DMS79 treated with DMSO at 0.1 percent for 48 hours (cell line): ENCODE measurements around the gene DUSP1.

Experiments used
- DNase-seq: peaks from one replicate; lab custom pipeline; 2025; lab: John Stamatoyannopoulos, UW

Gene DUSP1

GRCh38 chr5:172777881-172778814, 7.2 kb upstream of the DUSP1 start:
- no peak for DNase-seq

DNA sequence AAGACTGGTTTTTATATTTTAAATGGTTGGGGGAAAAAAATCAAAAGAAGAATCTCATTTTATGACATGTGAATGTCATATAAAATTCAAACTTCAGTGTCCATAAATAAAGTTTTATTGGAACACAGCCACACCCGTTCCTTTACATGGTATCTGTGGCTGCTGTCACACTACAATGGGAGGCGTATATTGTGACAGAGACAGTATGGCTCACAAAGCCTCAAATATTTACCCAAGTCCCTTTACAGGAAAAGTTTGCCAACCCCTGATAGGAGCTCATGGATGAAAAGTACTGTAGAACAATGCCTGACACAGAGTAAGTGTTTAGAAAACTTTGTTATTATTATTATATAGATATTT, 5.2 kb upstream of the DUSP1 start:
- no peak for DNase-seq

GRCh38 chr5:172775326-172776234, 4.6 kb upstream of the DUSP1 start:
- DNase-seq, result no peak

DNA sequence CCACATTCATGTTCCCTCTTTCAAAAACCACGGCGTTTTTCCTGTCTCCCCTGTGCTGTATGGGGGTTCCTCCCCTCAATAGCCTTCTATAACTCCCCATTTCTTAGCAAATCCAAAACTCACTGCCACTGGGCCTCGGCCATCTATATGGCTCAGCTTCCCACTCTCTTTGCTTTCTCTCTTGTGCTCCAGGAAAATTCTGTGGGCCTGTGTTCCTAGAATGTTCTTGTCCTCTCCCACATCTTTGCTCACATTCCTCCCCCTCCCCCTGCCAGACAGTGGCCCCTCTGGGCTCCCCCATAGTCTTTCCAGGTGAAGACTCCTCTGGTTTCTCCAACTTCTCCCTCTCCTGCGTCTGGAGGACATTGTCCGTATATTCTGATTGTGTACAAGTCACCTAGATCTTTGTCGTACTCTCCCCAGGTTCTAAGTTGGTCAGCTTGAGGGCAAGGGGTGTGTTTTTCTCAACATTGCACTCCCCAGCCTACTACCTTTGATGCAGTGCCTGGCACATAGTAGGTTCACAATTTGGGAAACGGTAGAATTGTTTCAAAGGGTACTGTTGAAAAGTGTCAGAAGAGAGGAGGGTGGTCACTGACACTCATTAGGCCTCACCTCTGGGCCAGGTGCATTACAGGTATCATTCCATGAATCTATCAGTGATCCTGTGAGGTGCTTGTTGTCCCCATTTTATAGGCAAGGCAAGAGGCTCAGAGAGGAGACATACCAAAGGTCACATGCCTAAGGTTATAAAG, 3.7 kb upstream of the DUSP1 start:
- no peak for DNase-seq

DNA sequence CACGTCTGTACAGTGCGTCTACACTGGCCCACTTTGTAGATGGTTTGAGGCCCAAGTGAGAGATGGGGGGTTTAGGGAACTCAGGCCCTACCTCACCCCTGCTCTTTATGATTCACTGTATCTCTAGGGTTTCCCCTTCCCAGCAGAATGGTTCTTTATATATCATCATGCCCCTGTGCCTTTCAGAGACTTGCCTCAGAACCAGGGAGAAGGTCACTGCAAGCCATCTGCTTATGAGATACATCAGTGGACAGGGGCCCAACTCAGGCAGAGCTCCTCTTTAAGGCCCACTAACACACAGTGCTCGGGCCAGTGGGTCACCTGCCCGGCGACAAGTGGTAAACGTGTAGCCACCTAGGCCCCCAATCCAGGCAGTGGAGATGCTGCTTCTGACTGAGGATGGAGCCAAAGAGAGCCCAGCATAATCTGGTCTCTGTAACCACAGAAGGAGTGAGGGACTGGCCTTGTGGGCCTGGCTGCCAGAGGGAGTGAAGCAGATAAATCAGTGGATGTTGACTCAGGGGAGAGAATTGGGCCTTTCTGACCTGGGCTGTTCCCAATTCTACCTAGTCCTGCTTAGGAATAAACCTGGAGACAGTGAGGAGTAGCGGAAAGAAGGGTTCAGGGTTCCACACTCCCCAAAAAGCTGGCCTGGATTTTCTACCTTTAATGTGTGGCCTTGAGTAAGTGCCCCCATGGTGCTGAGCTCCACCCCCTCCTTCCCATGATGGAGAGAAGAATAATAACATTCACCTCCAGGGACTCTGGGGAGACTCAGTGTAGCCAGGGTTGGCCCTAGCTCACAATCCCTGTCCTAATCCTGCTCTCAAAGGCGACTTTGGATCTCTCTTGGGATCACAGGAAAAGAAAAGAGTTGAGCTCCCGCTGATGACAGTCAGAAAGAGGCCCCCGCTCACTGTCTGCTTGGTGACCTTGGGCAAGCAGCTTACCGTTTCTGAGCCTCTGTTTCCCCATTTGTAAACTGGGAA, 2.8 kb upstream of the DUSP1 start:
- DNase-seq, result no peak

GRCh38 chr5:172772112-172772906, 1.3 kb upstream of the DUSP1 start:
- peak; percentile 30 for DNase-seq

- DNase-seq, result no peak
Measured at GRCh38 chr5:172771439-172772111, 580 bp upstream of the DUSP1 start.

DNA sequence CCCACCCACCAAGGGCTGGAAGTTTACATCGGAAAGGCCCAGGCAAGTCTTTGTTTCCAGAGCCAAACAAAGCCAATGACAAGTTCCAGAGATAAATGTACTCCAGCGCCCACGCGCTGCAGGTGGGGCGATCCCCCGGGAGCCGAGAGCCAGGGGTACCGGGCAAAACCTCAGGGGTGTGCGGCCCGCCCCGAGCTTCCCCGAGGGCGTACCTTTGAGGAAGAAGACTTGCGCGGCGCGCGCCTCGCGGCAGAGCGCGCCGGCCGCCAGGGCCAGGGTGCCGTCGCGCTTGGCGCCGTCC, 671 bp downstream of the DUSP1 start:
- DNase-seq, result peak; percentile 4

- DNase-seq, result no peak
Measured at GRCh38 chr5:172769616-172770373, 1.2 kb downstream of the DUSP1 start.

GRCh38 chr5:172769342-172769615, 1.7 kb downstream of the DUSP1 start:
- DNase-seq, result no peak

DNA sequence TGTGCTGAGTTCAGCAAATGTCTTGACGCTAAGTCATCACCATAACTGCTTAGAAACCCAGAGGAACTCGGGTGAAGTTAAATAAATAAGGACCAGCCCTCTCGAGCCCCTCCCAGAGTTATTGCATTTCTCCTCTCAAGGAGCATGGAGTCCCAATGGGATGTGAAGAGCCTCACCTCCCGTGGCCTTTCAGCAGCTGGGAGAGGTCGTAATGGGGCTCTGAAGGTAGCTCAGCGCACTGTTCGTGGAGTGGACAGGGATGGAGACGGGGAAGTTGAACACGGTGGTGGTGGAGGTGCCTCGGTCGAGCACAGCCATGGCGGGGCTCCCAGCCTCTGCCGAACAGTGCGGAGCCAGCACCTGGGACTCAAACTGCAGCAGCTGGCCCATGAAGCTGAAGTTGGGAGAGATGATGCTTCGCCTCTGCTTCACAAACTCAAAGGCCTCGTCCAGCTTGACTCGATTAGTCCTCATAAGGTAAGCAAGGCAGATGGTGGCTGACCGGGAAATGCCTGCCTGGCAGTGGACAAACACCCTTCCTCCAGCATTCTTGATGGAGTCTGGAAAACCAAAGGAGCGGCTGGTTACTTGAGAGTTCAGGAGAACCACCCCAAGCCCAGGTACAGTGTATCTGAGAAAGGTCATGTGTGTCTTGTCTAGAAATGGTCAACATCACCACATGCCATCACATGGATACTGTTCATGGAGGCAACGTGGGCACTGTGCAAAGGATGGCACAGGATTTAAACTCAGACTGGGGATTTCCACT, 2.2 kb downstream of the DUSP1 start:
- DNase-seq, result no peak

DNA sequence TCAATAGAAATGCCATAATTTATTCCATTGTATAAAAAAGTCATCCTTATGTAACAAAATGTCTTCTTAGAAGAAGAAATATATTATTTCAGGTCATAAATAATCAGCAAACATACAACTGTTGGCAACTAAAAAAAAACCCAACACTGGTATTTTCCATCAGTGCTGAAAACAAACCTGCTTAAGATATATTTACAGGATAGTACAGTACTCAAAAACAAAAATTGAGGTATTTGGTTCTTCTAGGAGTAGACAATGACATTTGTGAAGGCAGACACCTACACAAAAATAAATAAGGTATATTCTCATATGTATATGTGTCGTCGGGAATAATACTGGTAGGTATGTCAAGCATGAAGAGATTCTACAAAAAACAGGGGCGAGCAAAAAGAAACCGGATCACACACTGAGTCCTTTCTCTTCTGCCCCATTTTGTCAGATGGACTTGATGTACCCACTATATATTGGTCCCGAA, 2.9 kb downstream of the DUSP1 start:
- DNase-seq, result no peak

DNA sequence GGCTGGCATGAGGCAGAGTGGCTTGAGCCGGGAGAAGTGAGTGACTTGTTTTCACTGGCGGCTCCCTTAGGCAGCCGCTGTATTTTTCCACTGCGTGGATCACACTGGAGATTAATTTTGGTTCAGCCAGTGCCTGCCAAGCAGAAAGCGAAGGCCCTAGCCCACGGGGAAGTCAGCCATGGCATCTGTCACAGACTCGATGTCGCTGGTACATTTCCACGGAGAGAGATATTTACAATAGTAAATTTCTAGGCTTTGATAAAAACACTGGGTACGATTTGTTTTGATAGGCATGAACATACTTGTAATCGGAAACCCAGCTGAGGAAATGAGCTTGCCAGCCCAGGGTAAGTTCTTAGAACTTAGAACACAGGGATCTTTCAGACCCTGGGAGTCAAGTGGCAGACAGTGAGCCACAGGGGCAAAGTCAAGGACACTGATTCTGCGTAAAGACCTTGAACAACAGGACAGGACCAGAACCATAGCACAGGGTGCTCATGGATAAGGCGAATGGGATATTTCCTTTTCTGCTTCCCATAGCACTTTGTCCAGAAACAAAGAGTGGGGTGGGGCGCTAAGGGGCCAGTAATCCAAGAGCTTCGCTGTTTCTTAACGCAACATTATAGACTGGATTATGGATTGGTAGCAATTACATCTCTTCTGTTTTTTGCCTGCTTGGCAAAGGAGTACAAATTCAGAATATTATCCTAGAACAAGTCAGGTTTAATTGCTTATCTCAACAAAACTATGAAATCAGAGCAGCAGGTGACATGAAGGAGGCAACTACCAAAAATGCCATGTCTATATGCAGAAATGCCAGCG, 4.5 kb downstream of the DUSP1 start:
- DNase-seq, result no peak

- no peak for DNase-seq
Measured at GRCh38 chr5:172765766-172766286, 5.2 kb downstream of the DUSP1 start.

GRCh38 chr5:172764861-172765765, 5.9 kb downstream of the DUSP1 start:
- DNase-seq, result peak; percentile 79

DNA sequence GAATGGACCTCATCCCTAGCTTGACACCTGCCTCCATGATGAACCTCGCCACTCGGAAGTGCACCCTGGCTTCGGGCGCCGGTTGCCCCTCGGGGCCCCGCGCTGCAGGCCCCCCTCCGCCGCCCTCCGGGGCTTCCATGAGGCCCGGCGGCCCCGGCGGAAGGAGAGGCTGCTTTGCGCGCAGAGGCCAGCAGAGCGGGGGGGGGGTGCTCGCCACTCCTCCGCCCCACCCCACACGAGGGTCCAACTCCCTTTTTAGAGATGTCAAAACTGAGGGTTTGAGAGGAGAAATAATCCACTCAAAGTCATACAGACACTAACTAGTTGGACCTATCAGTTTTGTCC, 7.9 kb downstream of the DUSP1 start:
- no peak for DNase-seq
